ENCODE measurements around the gene PDLIM1. TPM values are rescaled to one million over a fixed set of nuclear protein-coding genes. Genes with fewer than 3 reads are reported as not detected.

Gene PDLIM1
- total and polyA plus RNA-seq, 9 of the 15 experiments (the other 6 are each of a cell fraction or from before 2014, with no cell fraction given): 19.8 to 164 (median 39.1) TPM

GRCh38 chr10:95315509-95315908 lies 24.7 kb upstream of the PDLIM1 start:
- Histone ChIP-seq H3K27ac (ENCODE audit: extremely low read depth, low read depth, low read length) (no peak overlapping the region), H3K9ac (ENCODE audit: insufficient read depth in 1 of 2, low read depth in 2 of 2, low read length in 2 of 2) (no peak overlapping the region), H3K79me2 (ENCODE audit: control insufficient read depth, insufficient read depth, low read length) (no peaks in the 10 kb centered on the region), H3K27me3 (ENCODE audit: control insufficient read depth in 2 of 2, insufficient read depth in 2 of 2, low read length in 2 of 2) (no peaks in the 10 kb centered on the region), H3K36me3 (ENCODE audit: control insufficient read depth, insufficient read depth, low read length) (no peaks in the 10 kb centered on the region), H2AFZ (ENCODE audit: low read depth, low read length) (no peak overlapping the region), H3K4me3 (no peak overlapping the region), H3K4me2 (ENCODE audit: insufficient read depth, low read length) (no peak overlapping the region), H3K4me1 (replicated peaks in 1 of 2; ENCODE audit: control insufficient read depth in 2 of 2, insufficient read depth in 2 of 2, low read length in 2 of 2) (peaks cover 0 to 26% of the 10 kb centered on the region in 2 experiments; a peak in 3 of 5 replicates), H4K20me1 (replicated peaks; ENCODE audit: control insufficient read depth, insufficient read depth, low read length) (no peaks in the 10 kb centered on the region), H3K9me3 (replicated peaks; ENCODE audit: control insufficient read depth, insufficient read depth, low read depth, low read length) (no peaks in the 10 kb centered on the region), H3K9me1 (ENCODE audit: control insufficient read depth, insufficient read depth, low read length) (no peaks in the 10 kb centered on the region)
- ChIA-PET POLR2A (no interaction called here), CTCF (ENCODE audit: low intra/inter-chr PET ratio) (no interaction called here)
- ATAC-seq (no peak), FAIRE-seq (no peak), DNase-seq (ENCODE audit: extremely low read depth in 1 of 4, low spot score in 3 of 4) (no peak)
- BruUV-seq (replicated peaks): no TSS peak
- peak; percentile 24; the same call in 1 of the 2 replicates for TF ChIP-seq ZNF316 (IDR thresholded peaks at IDR 0.05)
- no peak for TF ChIP-seq ZNF133 (CRISPR knock-in tag; IDR thresholded peaks at IDR 0.05)
- intact Hi-C loops (cut with micrococcal nuclease) (no loop called here), in situ Hi-C loops (cut with MboI) (no loop called here)
- WGBS (ENCODE audit: insufficient coverage, low coverage, missing lambda C conversion rate): 13% methylated on average over 2 of the region's 2 CpGs

DNA sequence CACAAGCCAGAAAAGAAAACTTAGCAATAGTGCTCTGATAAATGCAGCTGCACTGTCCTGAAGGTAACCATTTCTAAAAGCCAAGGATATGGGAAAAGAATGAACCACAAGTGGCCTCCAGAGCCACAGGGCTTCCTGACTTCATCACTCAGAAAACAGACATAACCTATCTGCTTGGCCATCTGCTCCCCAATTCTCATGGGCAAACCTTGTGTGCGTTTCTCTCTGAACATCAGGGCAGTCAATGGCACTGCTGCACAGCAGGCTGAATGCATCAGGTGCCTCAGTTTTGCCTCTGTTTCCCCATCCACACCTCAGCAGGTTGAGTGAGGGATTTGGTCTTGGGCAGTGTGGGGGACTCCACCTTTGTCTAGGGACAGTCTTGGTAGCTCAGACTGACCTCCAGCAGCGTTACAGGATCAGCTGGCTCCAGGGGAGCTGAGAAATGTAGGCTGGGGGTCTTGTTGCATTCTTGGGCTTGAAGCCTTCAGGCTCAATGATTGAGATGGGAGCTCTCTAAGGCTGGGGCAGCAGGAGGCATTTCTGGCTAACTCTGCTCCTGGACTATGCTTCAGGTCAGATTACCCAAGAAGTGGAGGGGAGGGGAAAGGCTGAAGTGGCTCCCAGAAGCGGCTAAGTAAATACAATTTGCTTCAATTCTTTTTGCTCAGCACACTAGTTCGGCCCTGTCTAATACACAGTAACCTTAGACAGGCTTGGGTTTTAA lies 23.6 kb upstream of the PDLIM1 start:
- ATAC-seq: peak; percentile 58
- no peaks in the 10 kb centered on the region for H3K27me3 ChIP-seq (ENCODE audit: control insufficient read depth in 2 of 2, insufficient read depth in 2 of 2, low read length in 2 of 2)
- H3K9ac ChIP-seq (ENCODE audit: insufficient read depth in 1 of 2, low read depth in 2 of 2, low read length in 2 of 2): no peak overlapping the region; a peak in 1 of 4 replicates
- in situ Hi-C loops (cut with MboI): no loop called here
- H3K79me2 ChIP-seq (ENCODE audit: control insufficient read depth, insufficient read depth, low read length): no peaks in the 10 kb centered on the region
- ChIA-PET POLR2A (no interaction called here), CTCF (ENCODE audit: low intra/inter-chr PET ratio) (no interaction called here)
- 17% methylated on average over 2 of the region's 4 CpGs for WGBS (ENCODE audit: insufficient coverage, low coverage, missing lambda C conversion rate)
- no peaks in the 10 kb centered on the region for H3K9me1 ChIP-seq (ENCODE audit: control insufficient read depth, insufficient read depth, low read length)
- no peak overlapping the region for H3K27ac ChIP-seq (ENCODE audit: extremely low read depth, low read depth, low read length)
- no TSS peak for BruUV-seq (replicated peaks)
- no peaks in the 10 kb centered on the region for H4K20me1 ChIP-seq (replicated peaks; ENCODE audit: control insufficient read depth, insufficient read depth, low read length)
- H2AFZ ChIP-seq (ENCODE audit: low read depth, low read length): no peak overlapping the region
- peak; percentile 73 for FAIRE-seq
- no peak overlapping the region for H3K4me3 ChIP-seq
- intact Hi-C loops (cut with micrococcal nuclease): no loop called here
- DNase-seq (ENCODE audit: extremely low read depth in 1 of 4, low spot score in 3 of 4): no peak
- H3K9me3 ChIP-seq (replicated peaks; ENCODE audit: control insufficient read depth, insufficient read depth, low read depth, low read length): no peaks in the 10 kb centered on the region
- peaks cover under 1 to 35% of the 10 kb centered on the region in 2 experiments; a peak in 3 of 5 replicates for H3K4me1 ChIP-seq (replicated peaks in 1 of 2; ENCODE audit: control insufficient read depth in 2 of 2, insufficient read depth in 2 of 2, low read length in 2 of 2)
- no peak overlapping the region for H3K4me2 ChIP-seq (ENCODE audit: insufficient read depth, low read length)
- H3K36me3 ChIP-seq (ENCODE audit: control insufficient read depth, insufficient read depth, low read length): no peaks in the 10 kb centered on the region
- peak; percentile 43; the same call in 1 of the 2 replicates for TF ChIP-seq TCF3 (CRISPR knock-in tag; IDR thresholded peaks at IDR 0.05)
- TF ChIP-seq, protein P1, sequence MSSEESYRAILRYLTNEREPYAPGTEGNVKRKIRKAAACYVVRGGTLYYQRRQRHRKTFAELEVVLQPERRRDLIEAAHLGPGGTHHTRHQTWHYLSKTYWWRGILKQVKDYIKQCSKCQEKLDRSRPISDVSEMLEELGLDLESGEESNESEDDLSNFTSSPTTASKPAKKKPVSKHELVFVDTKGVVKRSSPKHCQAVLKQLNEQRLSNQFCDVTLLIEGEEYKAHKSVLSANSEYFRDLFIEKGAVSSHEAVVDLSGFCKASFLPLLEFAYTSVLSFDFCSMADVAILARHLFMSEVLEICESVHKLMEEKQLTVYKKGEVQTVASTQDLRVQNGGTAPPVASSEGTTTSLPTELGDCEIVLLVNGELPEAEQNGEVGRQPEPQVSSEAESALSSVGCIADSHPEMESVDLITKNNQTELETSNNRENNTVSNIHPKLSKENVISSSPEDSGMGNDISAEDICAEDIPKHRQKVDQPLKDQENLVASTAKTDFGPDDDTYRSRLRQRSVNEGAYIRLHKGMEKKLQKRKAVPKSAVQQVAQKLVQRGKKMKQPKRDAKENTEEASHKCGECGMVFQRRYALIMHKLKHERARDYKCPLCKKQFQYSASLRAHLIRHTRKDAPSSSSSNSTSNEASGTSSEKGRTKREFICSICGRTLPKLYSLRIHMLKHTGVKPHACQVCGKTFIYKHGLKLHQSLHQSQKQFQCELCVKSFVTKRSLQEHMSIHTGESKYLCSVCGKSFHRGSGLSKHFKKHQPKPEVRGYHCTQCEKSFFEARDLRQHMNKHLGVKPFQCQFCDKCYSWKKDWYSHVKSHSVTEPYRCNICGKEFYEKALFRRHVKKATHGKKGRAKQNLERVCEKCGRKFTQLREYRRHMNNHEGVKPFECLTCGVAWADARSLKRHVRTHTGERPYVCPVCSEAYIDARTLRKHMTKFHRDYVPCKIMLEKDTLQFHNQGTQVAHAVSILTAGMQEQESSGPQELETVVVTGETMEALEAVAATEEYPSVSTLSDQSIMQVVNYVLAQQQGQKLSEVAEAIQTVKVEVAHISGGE (CRISPR knock-in tag; IDR thresholded peaks at IDR 0.05): no peak
- TF ChIP-seq TOE1 (IDR thresholded peaks at IDR 0.05; ENCODE audit: borderline replicate concordance): no peak
- no peak for TF ChIP-seq TOE1 (CRISPR knock-in tag; IDR thresholded peaks at IDR 0.05; ENCODE audit: borderline replicate concordance, low read depth)
- TF ChIP-seq CTCFL (IDR thresholded peaks at IDR 0.05; ENCODE audit: borderline replicate concordance, insufficient read depth, low read depth, low read length, poor library complexity, severe bottlenecking): no peak
- TF ChIP-seq CBFA2T3 (IDR thresholded peaks at IDR 0.05): 0 out of 2 replicates have a peak, but pooled peaks have one; percentile 12
- no peak for TF ChIP-seq GATA2 (CRISPR knock-in tag; IDR thresholded peaks at IDR 0.05)

All from K562 (cell line).